GM21390 (cell line): Measurements from ENCODE around the gene ENTREP3.
A peak's percentile ranks its signal among the peaks of the same experiment; 100 is the strongest.
"Not testable (repeated sequence)": the region's sequence is repeated elsewhere in the genome, so short reads cannot be mapped to it uniquely, and the experiment has no call there.

Experiments
- ATAC-seq: cut with Tn5 transposase; IDR thresholded peaks from one replicate; pipeline ENCODE4 v1.9.1; 2021; ENCODE audit not compliant: unreplicated experiment

The ENTREP3 gene, protein sequence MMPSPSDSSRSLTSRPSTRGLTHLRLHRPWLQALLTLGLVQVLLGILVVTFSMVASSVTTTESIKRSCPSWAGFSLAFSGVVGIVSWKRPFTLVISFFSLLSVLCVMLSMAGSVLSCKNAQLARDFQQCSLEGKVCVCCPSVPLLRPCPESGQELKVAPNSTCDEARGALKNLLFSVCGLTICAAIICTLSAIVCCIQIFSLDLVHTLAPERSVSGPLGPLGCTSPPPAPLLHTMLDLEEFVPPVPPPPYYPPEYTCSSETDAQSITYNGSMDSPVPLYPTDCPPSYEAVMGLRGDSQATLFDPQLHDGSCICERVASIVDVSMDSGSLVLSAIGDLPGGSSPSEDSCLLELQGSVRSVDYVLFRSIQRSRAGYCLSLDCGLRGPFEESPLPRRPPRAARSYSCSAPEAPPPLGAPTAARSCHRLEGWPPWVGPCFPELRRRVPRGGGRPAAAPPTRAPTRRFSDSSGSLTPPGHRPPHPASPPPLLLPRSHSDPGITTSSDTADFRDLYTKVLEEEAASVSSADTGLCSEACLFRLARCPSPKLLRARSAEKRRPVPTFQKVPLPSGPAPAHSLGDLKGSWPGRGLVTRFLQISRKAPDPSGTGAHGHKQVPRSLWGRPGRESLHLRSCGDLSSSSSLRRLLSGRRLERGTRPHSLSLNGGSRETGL

DNA sequence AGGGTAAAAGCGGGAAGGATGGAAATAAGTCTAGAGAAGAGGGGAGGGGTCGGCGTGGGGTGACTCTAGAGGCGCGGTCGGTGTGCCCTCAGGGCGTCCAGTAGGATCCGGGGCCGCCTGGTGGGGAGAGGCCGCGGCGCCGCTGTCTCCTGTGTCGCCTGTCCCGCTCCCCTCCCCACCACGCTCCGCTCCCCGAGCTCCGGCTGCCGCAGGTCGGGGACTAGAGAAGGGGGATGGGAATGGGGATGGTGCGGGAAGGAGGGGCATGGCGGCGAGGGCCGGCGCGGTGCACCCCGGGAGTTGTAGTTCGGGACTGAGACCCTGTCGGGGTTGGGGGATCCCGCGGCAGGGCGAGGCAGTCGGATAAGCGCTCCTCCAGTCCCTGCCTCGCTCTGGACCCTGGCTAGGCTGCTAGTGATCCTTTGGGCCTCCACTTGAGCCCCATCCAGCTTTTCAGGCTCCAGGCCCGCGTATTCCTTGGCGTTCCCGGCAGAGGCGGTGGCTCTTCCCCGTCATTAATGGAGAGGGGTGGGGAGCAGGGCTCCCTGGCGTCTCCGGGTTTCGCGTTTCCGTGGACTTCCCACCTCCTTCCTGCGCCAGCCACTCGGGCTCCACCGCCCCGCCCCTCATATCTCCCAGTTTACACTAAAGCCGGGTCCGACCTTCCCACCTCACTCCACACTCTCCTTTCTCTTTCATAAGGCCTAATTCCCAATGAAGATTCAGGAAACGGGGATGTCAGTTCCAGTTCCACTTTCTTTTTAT is at the start of gene ENTREP3:
TSS of gene ENTREP3 (minus strand) at position 241 of the 765 bp plus-strand sequence. CDS start 606 bp downstream, outside the sequence.
- ATAC-seq, result peak; percentile 48

DNA sequence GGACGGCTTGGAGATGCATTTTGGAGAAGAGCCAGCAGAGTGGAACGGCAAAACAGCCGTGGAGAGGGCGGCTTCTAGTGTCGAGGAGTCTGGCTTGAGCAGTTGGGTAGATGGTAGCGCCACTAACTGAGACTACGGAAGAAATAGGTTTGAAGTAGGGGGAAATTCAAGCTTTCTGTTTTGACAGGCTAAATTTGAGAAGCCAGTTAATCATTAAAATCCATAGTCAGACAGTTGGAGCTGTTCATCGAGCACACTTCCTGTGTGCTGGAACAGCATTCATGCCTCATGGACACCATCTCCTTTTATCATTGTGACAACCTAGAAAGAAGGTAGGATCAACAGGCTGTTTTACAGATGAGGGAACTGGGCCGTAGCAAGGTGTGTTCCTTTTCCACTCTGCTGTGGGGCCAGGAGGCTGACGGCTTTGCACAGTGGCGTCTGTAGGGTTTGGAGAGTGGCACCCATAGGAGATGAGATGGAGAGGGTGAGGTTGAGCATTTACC is 49.3 kb upstream of the ENTREP3 start:
- no peak for ATAC-seq

DNA sequence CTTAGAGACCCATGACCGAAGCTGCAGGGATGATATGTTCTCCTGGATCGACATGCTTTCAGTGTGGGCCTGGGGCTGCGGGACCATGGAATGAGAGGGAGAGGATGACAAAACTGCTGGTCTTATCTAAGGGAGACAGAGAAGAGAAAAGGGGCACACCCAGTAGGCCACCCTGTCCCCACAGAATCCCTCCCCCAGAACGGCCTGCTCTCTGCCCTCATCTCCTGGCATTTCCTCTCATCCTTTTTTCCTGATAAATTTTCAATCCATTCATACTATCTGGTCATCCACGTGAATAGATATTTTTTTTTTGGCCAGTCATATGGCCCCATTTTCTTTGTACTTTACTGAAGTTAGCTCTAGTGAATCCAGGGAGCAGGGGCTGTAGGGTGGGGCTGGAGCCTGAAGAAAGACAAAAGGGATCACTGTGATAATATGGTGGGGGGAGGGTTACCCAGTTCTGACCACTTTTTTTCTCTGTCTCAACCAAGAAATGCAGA is 46.1 kb upstream of the ENTREP3 start, which contains the start of gene PKLR:
TSS of gene PKLR (minus strand) at position 97 of the 500 bp plus-strand sequence. CDS start at position 54, 43 bp downstream.
- ATAC-seq, result no peak

DNA sequence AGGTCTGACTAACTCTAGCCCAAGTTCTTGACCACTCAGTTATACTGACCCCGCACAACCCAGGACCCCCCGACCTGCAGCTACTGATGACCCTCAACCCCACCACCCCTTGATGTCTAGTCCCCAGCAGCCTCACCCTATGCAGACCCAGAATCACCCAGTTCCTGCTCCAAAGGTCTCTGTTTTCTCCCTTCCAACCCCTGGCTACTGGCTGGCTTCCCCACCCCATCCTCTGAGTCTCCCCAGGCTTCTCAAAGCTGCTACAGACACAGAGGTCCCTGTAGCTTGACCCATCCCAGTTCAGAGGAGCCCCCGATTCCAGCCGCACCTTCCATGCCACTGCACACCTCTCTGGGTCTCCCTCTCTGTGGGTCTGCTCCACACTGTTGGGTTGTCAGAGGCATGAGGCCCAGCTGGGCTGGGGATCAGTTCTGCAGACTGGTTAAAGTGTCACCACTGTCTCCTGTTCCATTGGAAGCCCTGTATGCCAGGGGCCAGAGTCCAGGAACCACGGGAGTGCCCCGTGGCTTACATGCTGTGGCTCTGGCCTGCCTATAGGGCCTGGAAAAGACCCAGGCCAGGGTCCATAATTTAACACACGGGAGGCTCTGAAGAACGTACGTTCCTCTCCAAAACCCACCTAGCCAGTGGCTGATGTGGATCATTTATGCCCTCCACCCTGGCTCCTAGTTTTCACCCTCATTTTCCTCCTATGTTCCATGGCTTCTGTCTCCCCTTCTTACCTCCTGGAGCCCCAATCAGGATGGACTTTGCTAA is 45.5 kb upstream of the ENTREP3 start:
- no peak for ATAC-seq

DNA sequence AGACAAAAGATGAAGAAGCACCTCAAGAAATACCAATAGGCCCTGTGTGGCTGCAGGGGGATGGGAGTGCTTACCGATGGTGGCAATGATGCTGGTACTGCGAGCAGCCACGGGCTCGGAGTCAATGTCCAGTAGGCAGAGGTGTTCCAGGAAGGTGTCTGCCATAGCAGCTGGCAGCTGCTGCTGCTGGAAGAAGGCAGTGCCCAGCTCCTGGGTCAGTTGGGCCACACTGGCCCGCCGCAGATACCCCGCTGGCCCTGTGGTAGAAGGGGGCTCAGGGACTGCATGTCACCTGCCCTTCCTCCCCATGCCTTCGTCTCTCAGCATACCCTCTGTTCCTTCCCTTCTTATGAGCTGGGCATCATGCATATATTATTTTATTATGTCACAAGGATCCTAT is 44.7 kb upstream of the ENTREP3 start:
- no peak for ATAC-seq

DNA sequence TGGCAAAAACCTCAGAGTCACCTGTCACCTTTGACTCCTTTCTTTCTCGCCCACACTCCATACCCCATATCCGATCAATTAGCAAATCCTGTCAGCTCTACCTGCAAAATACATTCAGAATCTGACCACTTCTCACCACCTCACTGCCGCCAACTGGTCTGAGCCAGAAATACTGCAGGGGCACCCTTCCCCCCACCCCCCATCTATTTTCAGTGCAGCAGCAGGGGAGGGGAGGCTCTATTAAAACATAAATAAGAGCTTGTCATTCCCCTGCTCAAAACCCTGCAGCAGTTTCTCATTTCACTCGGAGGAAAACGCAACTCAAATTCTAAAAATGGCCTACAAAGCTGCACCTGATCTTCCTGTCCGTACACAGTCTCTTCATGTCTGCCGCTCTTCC is 42.1 kb upstream of the ENTREP3 start:
- ATAC-seq, result no peak

DNA sequence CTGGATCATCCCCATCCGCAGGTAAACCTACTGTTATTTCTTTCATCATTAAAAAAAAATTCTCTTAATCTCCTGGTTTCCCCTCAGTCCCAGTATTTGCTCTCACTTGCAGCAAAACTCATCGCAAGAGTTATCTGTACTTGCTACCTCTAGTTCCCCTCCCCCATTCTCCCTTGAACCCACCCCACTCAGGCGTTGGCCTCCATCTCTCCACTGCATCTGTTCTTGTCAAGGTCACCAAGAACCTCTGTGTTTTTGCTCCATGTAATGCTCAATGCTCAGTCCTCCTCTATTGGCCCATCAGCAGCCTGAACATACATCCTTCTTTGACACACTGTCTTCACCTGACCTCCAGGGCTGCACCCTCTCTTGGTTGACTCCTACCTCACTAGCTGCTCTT is 41.4 kb upstream of the ENTREP3 start:
- ATAC-seq, result no peak

DNA sequence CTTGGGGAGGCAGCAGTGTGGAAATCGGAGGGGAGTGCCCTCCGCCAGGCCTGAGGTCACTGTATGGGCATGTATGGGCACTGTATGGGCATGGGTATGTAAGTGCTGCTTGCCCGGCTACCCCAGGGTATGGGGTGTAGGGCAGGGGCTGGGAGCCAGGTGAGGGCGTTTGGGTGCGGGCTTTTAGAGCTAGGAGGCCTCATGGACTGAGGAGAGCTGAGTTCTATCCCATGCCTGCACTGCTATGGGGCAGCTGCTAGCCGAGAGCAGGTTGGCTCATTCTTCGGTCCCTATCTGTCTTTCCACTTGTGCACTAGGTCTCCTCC is 40.6 kb upstream of the ENTREP3 start:
- no peak for ATAC-seq

DNA sequence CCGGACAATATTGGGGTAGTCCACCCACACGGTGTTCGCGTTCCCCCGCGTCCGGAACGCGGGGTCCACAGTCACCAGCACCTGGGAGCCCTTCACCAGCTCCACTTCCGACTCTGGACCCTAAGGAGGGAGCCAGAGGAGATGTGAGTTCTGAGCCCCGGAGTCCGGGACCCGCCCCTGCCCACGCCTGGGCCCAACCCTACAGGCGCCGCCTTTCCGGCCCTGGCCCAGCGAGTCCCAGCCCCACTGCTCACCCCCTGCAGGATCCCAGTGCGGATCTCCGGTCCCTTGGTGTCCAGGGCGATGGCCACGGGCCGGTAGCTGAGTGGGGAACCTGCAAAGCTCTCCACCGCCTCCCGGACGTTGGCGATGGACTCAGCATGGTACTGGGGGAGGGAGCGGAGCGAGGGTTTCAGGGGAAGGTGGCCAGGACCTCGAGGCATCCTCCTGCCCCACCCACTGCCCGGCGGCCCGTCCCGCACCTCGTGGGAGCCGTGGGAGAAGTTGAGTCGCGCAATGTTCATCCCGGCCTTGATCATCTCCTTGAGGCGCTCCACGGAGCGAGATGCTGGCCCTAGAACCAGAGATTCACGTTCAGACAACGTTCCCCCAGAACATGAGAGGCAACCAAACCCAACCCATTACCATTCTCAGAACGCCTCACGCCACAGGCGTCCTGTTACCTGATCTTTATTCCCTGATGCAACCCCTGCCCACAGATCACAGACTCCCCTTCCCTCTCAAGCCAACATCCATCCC is 40.1 kb upstream of the ENTREP3 start:
- no peak for ATAC-seq

DNA sequence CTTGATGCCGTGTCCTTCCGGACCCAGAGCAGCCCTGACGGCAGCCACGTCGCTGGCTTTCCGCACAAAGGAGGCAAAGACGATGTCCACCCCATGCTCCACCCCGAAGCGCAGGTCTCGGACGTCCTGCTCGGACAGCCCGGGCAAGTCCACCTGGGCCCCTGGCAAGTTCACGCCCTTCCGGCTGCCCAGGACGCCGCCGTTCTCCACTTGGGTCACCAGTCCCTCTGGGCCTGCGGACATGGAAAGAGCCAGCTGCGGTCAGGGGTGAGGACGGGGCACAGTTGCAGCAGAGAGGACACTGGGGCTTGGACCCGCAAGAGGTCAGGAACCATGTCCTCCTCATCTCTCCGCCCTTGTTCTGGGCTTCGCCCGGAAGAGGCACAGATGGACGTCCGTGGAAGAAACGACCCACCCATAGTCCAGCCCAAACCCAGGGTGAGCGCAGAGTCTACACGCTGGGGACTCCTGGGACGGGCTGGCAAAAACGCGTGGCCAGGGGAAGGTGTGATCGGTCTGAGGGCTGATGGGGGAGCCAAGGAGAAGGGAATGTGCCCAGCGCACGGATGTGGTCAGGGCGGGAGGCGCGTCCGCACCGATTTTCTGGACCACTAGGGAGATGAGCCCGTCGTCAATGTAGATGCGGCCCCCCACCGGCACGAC is 39.4 kb upstream of the ENTREP3 start:
- ATAC-seq, result no peak

DNA sequence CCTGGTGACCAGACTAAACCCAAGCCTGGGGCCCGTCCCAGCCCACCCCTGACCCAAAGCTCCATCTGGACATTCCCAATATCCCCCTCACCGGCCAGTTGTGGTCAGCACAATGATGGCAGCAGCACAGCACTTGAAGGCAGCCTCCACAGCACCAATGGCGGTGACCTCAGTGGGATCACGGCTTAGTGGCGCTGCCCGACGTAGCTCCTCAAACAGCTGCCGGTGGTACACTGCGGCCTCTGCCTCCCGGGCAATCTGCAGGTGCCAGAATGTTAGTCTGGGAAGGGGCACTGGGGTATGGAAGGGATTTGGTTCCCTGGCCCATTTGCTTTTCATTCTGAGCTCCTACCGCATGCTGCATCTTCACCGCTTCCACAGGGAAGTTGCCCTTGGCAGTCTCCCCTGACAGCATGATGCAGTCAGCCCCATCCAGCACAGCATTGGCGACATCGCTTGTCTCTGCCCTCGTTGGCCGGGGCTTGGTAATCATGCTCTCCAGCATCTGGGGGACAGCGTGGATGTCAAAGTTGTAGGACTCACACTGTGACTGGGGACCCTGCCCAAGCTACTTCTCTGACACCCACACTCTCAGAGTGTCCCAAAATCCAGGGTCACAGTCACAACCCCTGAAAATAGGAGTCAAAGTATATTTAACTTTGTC is 37.9 kb upstream of the ENTREP3 start:
- no peak for ATAC-seq

DNA sequence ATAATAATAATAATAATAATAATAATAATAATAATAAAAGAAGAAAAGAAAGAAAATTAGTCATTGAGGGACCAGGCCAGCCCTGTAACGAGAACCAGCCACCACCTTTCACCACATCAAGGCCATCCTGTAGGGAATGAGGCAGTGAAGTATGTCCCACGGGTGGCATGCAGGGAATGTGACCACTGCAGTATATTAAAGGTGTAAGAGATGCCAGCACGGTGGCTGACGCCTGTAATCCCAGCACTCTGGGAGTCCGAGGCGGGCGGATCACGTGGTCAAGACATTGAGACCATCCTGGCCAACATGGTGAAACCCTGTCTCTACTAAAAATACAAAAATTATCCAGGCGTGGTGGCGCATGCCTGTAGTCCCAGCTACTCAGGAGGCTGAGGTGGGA is 35.7 kb upstream of the ENTREP3 start:
- not testable (repeated sequence) for ATAC-seq

DNA sequence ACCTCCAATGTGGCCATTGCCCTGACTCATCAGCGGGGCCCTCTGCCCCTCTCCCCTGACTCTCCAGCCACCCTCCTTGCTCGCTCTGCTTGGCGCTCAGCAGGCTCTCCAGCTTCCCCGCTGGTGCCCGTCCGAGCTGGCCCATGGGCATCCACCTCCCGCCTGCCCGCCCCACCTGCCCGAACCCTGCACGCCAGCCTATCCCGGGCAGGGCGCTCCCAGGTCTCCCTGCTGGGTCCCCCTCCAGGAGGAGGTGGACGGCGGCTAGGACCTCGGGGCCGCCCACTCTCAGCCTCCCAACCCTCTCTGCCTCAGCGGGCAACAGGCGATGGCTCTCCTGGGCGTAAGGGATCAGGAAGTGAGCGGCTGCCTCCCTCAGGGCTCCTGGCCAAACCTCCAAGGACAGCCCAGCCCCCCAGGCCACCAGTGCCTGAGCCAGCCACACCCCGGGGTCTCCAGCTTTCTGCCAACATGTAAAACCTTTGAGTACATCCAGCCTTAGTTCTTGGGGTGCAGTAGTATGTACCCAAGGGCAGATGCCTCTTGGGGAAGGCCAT is 32.8 kb upstream of the ENTREP3 start:
- ATAC-seq, result no peak

DNA sequence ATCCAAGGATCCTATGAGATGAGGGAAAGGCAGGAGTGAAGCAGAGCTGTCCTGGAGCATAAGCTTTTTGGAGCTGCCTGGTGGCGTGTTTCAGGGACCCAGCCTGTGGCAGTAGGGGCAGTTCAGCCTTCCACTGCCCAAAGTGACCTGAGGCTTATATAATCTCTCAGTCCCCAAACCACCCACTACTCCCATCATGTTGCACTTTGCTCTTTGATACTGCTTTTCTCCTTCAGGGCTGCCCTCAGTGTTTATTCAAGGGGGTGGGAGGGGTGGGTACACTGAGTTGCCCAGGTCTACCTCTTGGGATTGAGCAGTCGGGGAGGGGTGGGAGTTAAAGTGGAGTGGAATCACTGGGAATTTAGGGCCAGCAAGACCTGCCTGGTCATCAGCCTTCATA is 31.3 kb upstream of the ENTREP3 start:
- ATAC-seq, result no peak

DNA sequence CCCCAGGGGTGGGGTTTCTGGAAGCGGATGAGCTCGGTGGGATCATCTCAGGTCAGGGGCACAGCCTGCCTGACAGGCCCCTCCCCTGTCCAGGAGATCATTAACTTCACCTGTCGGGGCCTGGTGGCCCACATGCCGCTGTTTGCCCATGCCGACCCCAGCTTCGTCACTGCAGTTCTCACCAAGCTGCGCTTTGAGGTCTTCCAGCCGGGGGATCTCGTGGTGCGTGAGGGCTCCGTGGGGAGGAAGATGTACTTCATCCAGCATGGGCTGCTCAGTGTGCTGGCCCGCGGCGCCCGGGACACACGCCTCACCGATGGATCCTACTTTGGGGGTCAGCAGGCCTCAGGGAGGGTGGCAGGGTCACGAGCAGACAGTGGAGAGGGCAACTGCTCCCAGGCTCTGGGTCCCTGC is 30.4 kb upstream of the ENTREP3 start:
- no peak for ATAC-seq

DNA sequence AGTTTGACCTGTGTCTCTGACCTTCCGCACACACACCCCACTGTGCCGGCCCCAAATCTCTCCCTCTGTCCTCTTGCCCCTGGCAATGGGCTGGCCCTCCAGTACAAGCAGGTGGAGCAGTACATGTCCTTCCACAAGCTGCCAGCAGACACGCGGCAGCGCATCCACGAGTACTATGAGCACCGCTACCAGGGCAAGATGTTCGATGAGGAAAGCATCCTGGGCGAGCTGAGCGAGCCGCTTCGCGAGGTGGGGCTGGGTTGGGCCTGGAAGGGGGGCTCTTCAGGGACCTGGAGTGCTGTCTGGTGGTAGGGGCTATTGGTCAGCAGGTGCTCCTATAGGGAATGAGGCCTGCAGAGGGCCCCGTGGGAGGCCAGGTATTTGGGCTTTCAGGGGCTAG is 29.8 kb upstream of the ENTREP3 start:
- no peak for ATAC-seq

DNA sequence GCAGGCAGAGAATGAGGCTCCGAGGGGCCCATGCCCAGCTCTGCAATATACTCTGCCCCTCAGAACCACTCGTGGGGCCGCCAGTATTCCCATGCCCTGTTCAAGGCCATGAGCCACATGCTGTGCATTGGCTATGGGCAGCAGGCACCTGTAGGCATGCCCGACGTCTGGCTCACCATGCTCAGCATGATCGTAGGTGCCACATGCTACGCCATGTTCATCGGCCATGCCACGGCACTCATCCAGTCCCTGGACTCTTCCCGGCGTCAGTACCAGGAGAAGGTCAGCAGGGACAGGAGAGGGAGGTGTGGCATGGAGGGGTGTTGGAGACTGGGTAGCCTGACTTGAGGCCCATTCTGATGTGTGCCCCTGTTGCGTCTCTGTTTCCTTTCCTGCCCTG is 29.2 kb upstream of the ENTREP3 start:
- no peak for ATAC-seq

DNA sequence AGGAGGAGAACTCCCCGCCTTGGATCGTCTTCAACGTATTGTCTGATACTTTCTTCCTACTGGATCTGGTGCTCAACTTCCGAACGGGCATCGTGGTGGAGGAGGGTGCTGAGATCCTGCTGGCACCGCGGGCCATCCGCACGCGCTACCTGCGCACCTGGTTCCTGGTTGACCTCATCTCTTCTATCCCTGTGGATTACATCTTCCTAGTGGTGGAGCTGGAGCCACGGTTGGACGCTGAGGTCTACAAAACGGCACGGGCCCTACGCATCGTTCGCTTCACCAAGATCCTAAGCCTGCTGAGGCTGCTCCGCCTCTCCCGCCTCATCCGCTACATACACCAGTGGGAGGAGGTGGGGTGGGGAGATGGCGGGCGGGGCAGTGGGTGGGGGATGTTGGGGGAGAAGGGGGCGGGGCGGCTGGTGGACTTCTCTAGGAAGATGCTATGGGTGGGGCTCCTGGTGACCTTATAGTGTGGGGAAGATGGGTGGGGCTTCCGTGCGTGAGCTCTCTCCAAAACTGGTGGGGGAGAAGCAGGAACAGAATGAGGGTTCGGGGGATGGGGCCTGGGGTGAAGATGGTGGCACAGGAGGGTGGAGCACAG is 27.3 kb upstream of the ENTREP3 start:
- no peak for ATAC-seq
